Mucosa of gallbladder (tissue), 1 donor: Measurements from ENCODE around the gene USP43. TPM values are rescaled to one million over a fixed set of nuclear protein-coding genes. Genes with fewer than 3 reads are reported as not detected.

Experiments
- total RNA-seq: library from RNA; stranded (reverse); gene quantifications from one replicate; pipeline ENCODE4 v1.2.1, GENCODE V29; 2021
- donor health status: DM: no; HTN: no; CAD: no.

The USP43 gene
- total RNA-seq, 1 donor from 2014 or later: 8.2 TPM

Other genes with a start within 250 kb of the USP43 start
- 63.2 TPM for gene STX8, start 69.7 kb upstream of the USP43 start, total RNA-seq
- not detected for gene CFAP52, start 68.9 kb upstream of the USP43 start, total RNA-seq
- gene DHRS7C, start 146.1 kb downstream of the USP43 start, total RNA-seq: not detected
- not detected for gene GSG1L2, start 176.6 kb downstream of the USP43 start, total RNA-seq
- 23.5 TPM for gene GLP2R, start 180.4 kb downstream of the USP43 start, total RNA-seq